ENCODE data around the gene AMACR.
"Not testable (repeated sequence)": the region's sequence is repeated elsewhere in the genome, so short reads cannot be mapped to it uniquely, and the experiment has no call there.

Gene AMACR

GRCh38 chr5:34038838-34039237 is 31.0 kb upstream of the AMACR start:
- no peak for DNase-seq (ENCODE audit: extremely low spot score)
- TF ChIP-seq PKNOX1 (IDR thresholded peaks at IDR 0.05) (no peak), ARNT (IDR thresholded peaks at IDR 0.05) (no peak), ELF4 (IDR thresholded peaks at IDR 0.05) (no peak), FOXK2 (IDR thresholded peaks at IDR 0.05) (no peak), HDGF (IDR thresholded peaks at IDR 0.05; ENCODE audit: borderline replicate concordance) (no peak)
- POLR2A ChIA-PET: no interaction called here
- CTCF ChIA-PET: no interaction called here

- POLR2A ChIA-PET: no interaction called here
- TF ChIP-seq ARNT (IDR thresholded peaks at IDR 0.05) (no peak), BHLHE40 (IDR thresholded peaks at IDR 0.05; ENCODE audit: borderline replicate concordance) (no peak), ZNF384 (IDR thresholded peaks at IDR 0.05) (no peak), L3MBTL2 (conservative IDR thresholded peaks at IDR 0.05) (no peak)
- CTCF ChIA-PET: no interaction called here
- no peak for DNase-seq (ENCODE audit: extremely low spot score)
Measured at GRCh38 chr5:34038390-34038789, 30.5 kb upstream of the AMACR start.

- no peak for DNase-seq (ENCODE audit: extremely low spot score)
- TF ChIP-seq FOXK2 (IDR thresholded peaks at IDR 0.05) (no peak), SP1 (IDR thresholded peaks at IDR 0.05) (no peak), HDGF (IDR thresholded peaks at IDR 0.05; ENCODE audit: borderline replicate concordance) (no peak), FOXM1 (IDR thresholded peaks at IDR 0.05; ENCODE audit: borderline replicate concordance) (no peak)
- ChIA-PET CTCF (no interaction called here), POLR2A (no interaction called here)
Measured at GRCh38 chr5:34037726-34038125, 29.9 kb upstream of the AMACR start.

GRCh38 chr5:34035756-34036155 is 27.9 kb upstream of the AMACR start:
- DNase-seq (ENCODE audit: extremely low spot score): no peak
- TF ChIP-seq FOXM1 (IDR thresholded peaks at IDR 0.05; ENCODE audit: borderline replicate concordance) (no peak), FOXA1 (IDR thresholded peaks at IDR 0.05) (no peak), FOXK2 (IDR thresholded peaks at IDR 0.05) (no peak), HDGF (IDR thresholded peaks at IDR 0.05; ENCODE audit: borderline replicate concordance) (no peak), PKNOX1 (IDR thresholded peaks at IDR 0.05) (no peak), CTBP1 (IDR thresholded peaks at IDR 0.05; ENCODE audit: borderline replicate concordance) (no peak), ARNT (IDR thresholded peaks at IDR 0.05) (no peak), ELF4 (IDR thresholded peaks at IDR 0.05) (no peak), ZNF384 (IDR thresholded peaks at IDR 0.05) (no peak), BHLHE40 (IDR thresholded peaks at IDR 0.05; ENCODE audit: borderline replicate concordance) (no peak), NFRKB (IDR thresholded peaks at IDR 0.05) (no peak), SUZ12 (IDR thresholded peaks at IDR 0.05) (no peak), L3MBTL2 (conservative IDR thresholded peaks at IDR 0.05) (no peak), TARDBP (IDR thresholded peaks at IDR 0.05) (no peak), LEF1 (IDR thresholded peaks at IDR 0.05; ENCODE audit: borderline replicate concordance) (no peak), SP1 (IDR thresholded peaks at IDR 0.05) (no peak)
- CTCF ChIA-PET: no interaction called here
- POLR2A ChIA-PET: no interaction called here

GRCh38 chr5:34034534-34035327 is 26.9 kb upstream of the AMACR start:
- ChIA-PET CTCF (no interaction called here), POLR2A (no interaction called here)
- no peak for DNase-seq (ENCODE audit: extremely low spot score)
- TF ChIP-seq HDGF (IDR thresholded peaks at IDR 0.05; ENCODE audit: borderline replicate concordance): no peak
- no peak for TF ChIP-seq ZNF384 (IDR thresholded peaks at IDR 0.05)
- TF ChIP-seq SUZ12 (IDR thresholded peaks at IDR 0.05): no peak
- TF ChIP-seq CTBP1 (IDR thresholded peaks at IDR 0.05; ENCODE audit: borderline replicate concordance): no peak
- TF ChIP-seq BHLHE40 (IDR thresholded peaks at IDR 0.05; ENCODE audit: borderline replicate concordance): no peak

GRCh38 chr5:34031966-34032365 is 24.1 kb upstream of the AMACR start:
- TF ChIP-seq LEF1 (IDR thresholded peaks at IDR 0.05; ENCODE audit: borderline replicate concordance): no peak
- TF ChIP-seq HDGF (IDR thresholded peaks at IDR 0.05; ENCODE audit: borderline replicate concordance): no peak
- TF ChIP-seq FOXK2 (IDR thresholded peaks at IDR 0.05): no peak
- no peak for TF ChIP-seq ARNT (IDR thresholded peaks at IDR 0.05)
- TF ChIP-seq SUZ12 (IDR thresholded peaks at IDR 0.05): no peak
- TF ChIP-seq FOXM1 (IDR thresholded peaks at IDR 0.05; ENCODE audit: borderline replicate concordance): no peak
- no peak for TF ChIP-seq L3MBTL2 (conservative IDR thresholded peaks at IDR 0.05)
- TF ChIP-seq BHLHE40 (IDR thresholded peaks at IDR 0.05; ENCODE audit: borderline replicate concordance): no peak
- no peak for TF ChIP-seq NFRKB (IDR thresholded peaks at IDR 0.05)
- TF ChIP-seq FOXA1 (IDR thresholded peaks at IDR 0.05): no peak
- TF ChIP-seq SP1 (IDR thresholded peaks at IDR 0.05): no peak
- no peak for TF ChIP-seq ELF4 (IDR thresholded peaks at IDR 0.05)
- TF ChIP-seq CTBP1 (IDR thresholded peaks at IDR 0.05; ENCODE audit: borderline replicate concordance): no peak
- TF ChIP-seq TARDBP (IDR thresholded peaks at IDR 0.05): no peak
- TF ChIP-seq ZNF384 (IDR thresholded peaks at IDR 0.05): no peak
- TF ChIP-seq PKNOX1 (IDR thresholded peaks at IDR 0.05): no peak
- ChIA-PET POLR2A (no interaction called here), CTCF (no interaction called here)
- no peak for DNase-seq (ENCODE audit: extremely low spot score)

GRCh38 chr5:34031117-34031516 is 23.3 kb upstream of the AMACR start:
- POLR2A ChIA-PET: no interaction called here
- TF ChIP-seq ELF4 (IDR thresholded peaks at IDR 0.05): no peak
- TF ChIP-seq HDGF (IDR thresholded peaks at IDR 0.05; ENCODE audit: borderline replicate concordance): no peak
- no peak for TF ChIP-seq PKNOX1 (IDR thresholded peaks at IDR 0.05)
- no peak for TF ChIP-seq FOXK2 (IDR thresholded peaks at IDR 0.05)
- TF ChIP-seq BHLHE40 (IDR thresholded peaks at IDR 0.05; ENCODE audit: borderline replicate concordance): no peak
- no peak for TF ChIP-seq CTBP1 (IDR thresholded peaks at IDR 0.05; ENCODE audit: borderline replicate concordance)
- TF ChIP-seq SUZ12 (IDR thresholded peaks at IDR 0.05): no peak
- TF ChIP-seq FOXM1 (IDR thresholded peaks at IDR 0.05; ENCODE audit: borderline replicate concordance): no peak
- TF ChIP-seq TARDBP (IDR thresholded peaks at IDR 0.05): no peak
- no peak for TF ChIP-seq ARNT (IDR thresholded peaks at IDR 0.05)
- TF ChIP-seq L3MBTL2 (conservative IDR thresholded peaks at IDR 0.05): no peak
- no peak for TF ChIP-seq ZNF384 (IDR thresholded peaks at IDR 0.05)
- TF ChIP-seq FOXA1 (IDR thresholded peaks at IDR 0.05): no peak
- TF ChIP-seq LEF1 (IDR thresholded peaks at IDR 0.05; ENCODE audit: borderline replicate concordance): no peak
- no peak for TF ChIP-seq SP1 (IDR thresholded peaks at IDR 0.05)
- TF ChIP-seq NFRKB (IDR thresholded peaks at IDR 0.05): no peak
- CTCF ChIA-PET: no interaction called here
- no peak for DNase-seq (ENCODE audit: extremely low spot score)

GRCh38 chr5:34030585-34030984 is 22.7 kb upstream of the AMACR start:
- CTCF ChIA-PET; POLR2A ChIA-PET; DNase-seq (ENCODE audit: extremely low spot score): not testable (repeated sequence)
